ENCODE results near the gene BZW2.

- TF ChIP-seq CTCF (IDR thresholded peaks at IDR 0.05) (no peak), POLR2A (IDR thresholded peaks at IDR 0.05) (no peak), EP300 (IDR thresholded peaks at IDR 0.05) (no peak)
These were observed 3.2 kb downstream of the BZW2 start for GRCh38 chr7:16649196-16649595.
